ENCODE results near the gene ST8SIA1. TPM values are rescaled to one million over a fixed set of nuclear protein-coding genes. Genes with fewer than 3 reads are reported as not detected.

The ST8SIA1 gene
- total RNA-seq, 1 donor from 2014 or later, result 2.2 TPM

GRCh38 chr12:22215467-22216253 lies 118.8 kb downstream of the ST8SIA1 start:
- TF ChIP-seq CTCF (IDR thresholded peaks at IDR 0.05; ENCODE audit: unreplicated experiment), result no peak
- Mint-ChIP-seq H3K4me3 (no peak overlapping the region), H3K4me1 (peaks cover 9% of the 10 kb centered on the region), H3K36me3 (no peaks in the 10 kb centered on the region), H3K9me3 (peaks cover 19% of the 10 kb centered on the region), H3K27ac (no peak overlapping the region), H3K27me3 (ENCODE audit: low read depth) (no peaks in the 10 kb centered on the region)
- DNase-seq (ENCODE audit: low spot score in 2 of 2, unreplicated experiment in 2 of 2), result no peak

GRCh38 chr12:22211128-22211527 lies 123.4 kb downstream of the ST8SIA1 start:
- TF ChIP-seq CTCF (IDR thresholded peaks at IDR 0.05; ENCODE audit: unreplicated experiment), result no peak
- Mint-ChIP-seq H3K36me3 (no peaks in the 10 kb centered on the region), H3K4me1 (peaks cover 13% of the 10 kb centered on the region), H3K27me3 (ENCODE audit: low read depth) (no peaks in the 10 kb centered on the region), H3K4me3 (no peak overlapping the region), H3K27ac (no peak overlapping the region), H3K9me3 (peaks cover 16% of the 10 kb centered on the region)
- DNase-seq (ENCODE audit: low spot score in 2 of 2, unreplicated experiment in 2 of 2), result no peak

GRCh38 chr12:22209422-22209821 lies 125.1 kb downstream of the ST8SIA1 start:
- Mint-ChIP-seq H3K27me3 (ENCODE audit: low read depth) (no peaks in the 10 kb centered on the region), H3K36me3 (no peaks in the 10 kb centered on the region), H3K4me3 (no peak overlapping the region), H3K9me3 (peaks cover 15% of the 10 kb centered on the region), H3K4me1 (peaks cover 14% of the 10 kb centered on the region), H3K27ac (no peak overlapping the region)
- TF ChIP-seq CTCF (IDR thresholded peaks at IDR 0.05; ENCODE audit: unreplicated experiment), result no peak
- no peak for DNase-seq (ENCODE audit: low spot score in 2 of 2, unreplicated experiment in 2 of 2)

GRCh38 chr12:22206111-22206728 lies 128.3 kb downstream of the ST8SIA1 start:
- no peak for DNase-seq (ENCODE audit: low spot score in 2 of 2, unreplicated experiment in 2 of 2)
- no peak overlapping the region for H3K4me3 Mint-ChIP-seq
- TF ChIP-seq CTCF (IDR thresholded peaks at IDR 0.05; ENCODE audit: unreplicated experiment), result no peak
- peaks cover 8% of the 10 kb centered on the region for H3K4me1 Mint-ChIP-seq
- H3K27ac Mint-ChIP-seq, result no peak overlapping the region
- H3K36me3 Mint-ChIP-seq, result peaks cover 3% of the 10 kb centered on the region
- peaks cover 14% of the 10 kb centered on the region for H3K9me3 Mint-ChIP-seq
- H3K27me3 Mint-ChIP-seq (ENCODE audit: low read depth), result peaks cover 4% of the 10 kb centered on the region

GRCh38 chr12:22204391-22204790 lies 130.1 kb downstream of the ST8SIA1 start:
- no peak for TF ChIP-seq CTCF (IDR thresholded peaks at IDR 0.05; ENCODE audit: unreplicated experiment)
- Mint-ChIP-seq H3K27ac (no peak overlapping the region), H3K27me3 (ENCODE audit: low read depth) (peaks cover 4% of the 10 kb centered on the region), H3K4me1 (peaks cover 7% of the 10 kb centered on the region), H3K36me3 (peaks cover 3% of the 10 kb centered on the region), H3K4me3 (no peak overlapping the region), H3K9me3 (peaks cover 14% of the 10 kb centered on the region)
- DNase-seq (ENCODE audit: low spot score in 2 of 2, unreplicated experiment in 2 of 2), result no peak

Measured in mesothelial cell of epicardium (in vitro differentiated cells).